HCT116 (cell line): ENCODE results near the gene CYB5B. TPM values are rescaled to one million over a fixed set of nuclear protein-coding genes. Genes with fewer than 3 reads are reported as not detected.

Experiments used
- ATAC-seq: fragments of 200-7000 bp; cut with Tn5 transposase; 2 replicates; pipeline ENCODE4 v1.9.1; 2020; ENCODE audit warnings: mild to moderate bottlenecking, moderate library complexity
- BruUV-seq: library from RNA; stranded (reverse); fragments of 400-500 nt; replicated peaks from 2 replicates; lab custom pipeline; 2021; lab: Mats Ljungman, UMichigan
- CTCF ChIA-PET: fragments of 300-600 bp; sonication (Branson Sonifier 250); formaldehyde crosslinking; loops from one replicate; lab custom pipeline; 2021; ENCODE audit warnings: antibody characterized with exemption; lab: Charles Lee
- POLR2A ChIA-PET: fragments of 300-600, 350-600 bp; sonication (Branson Sonifier 250); formaldehyde crosslinking; loops from one replicate; lab custom pipeline; 2021; ENCODE audit warnings: antibody characterized with exemption; lab: Charles Lee
- RAD21 ChIA-PET, 2 experiments: fragments of 300-600 bp; sonication (Branson Sonifier 250); formaldehyde crosslinking; loops; one replicate each; lab custom pipeline; 2023; ENCODE audit warnings: low total read pairs in 2 of 2; ENCODE audit not compliant: uncharacterized antibody in 2 of 2, unreplicated experiment in 2 of 2, low non-redundant PET in 1 of 2; lab: Charles Lee
- DNase-seq: peaks from one replicate; pipeline ENCODE4 v3.0.0-alpha.2; 2010; ENCODE audit warnings: low read depth, low spot score
- H2AFZ ChIP-seq: fragments of 200-600 bp; shearing (Covaris generic), sonication (generic); 2 replicates; pipeline ENCODE4 v1.6.1; 2017; ENCODE audit warnings: low read depth, mixed run types, mixed read lengths, antibody characterized with exemption, low read length; ENCODE audit not compliant: poor library complexity, severe bottlenecking
- H3K27ac ChIP-seq: 2 replicates; pipeline ENCODE4 v1.5.1; 2012; ENCODE audit warnings: low read depth, low read length
- H3K27me3 ChIP-seq: fragments of 200-600 bp; sonication (generic); 2 replicates; pipeline ENCODE4 v1.6.1; 2016; ENCODE audit warnings: mixed run types, low read length, mixed read lengths; ENCODE audit not compliant: insufficient read depth
- H3K36me3 ChIP-seq, 2 experiments: fragments of 200-500 bp in 1 of 2; fragments of 200-600 bp in 1 of 2; sonication (Bioruptor generic) in 1 of 2; sonication (generic) in 1 of 2; 2 replicates each; pipeline versions ENCODE4 v1.5.1 to v1.6.1; 2014 to 2016; ENCODE audit warnings: low read length in 2 of 2, inconsistent platforms in 1 of 2, mixed read lengths in 1 of 2, mixed run types in 1 of 2; ENCODE audit not compliant: insufficient read depth in 2 of 2, control insufficient read depth in 1 of 2
- H3K4me1 ChIP-seq, 2 experiments: fragments of 200-600 bp in 1 of 2; sonication (generic) in 1 of 2; 2 replicates each; pipeline versions ENCODE4 v1.5.1 to v1.6.1; 2012 to 2017; ENCODE audit warnings: low read length in 2 of 2, inconsistent platforms in 1 of 2, mild to moderate bottlenecking in 1 of 2, mixed read lengths in 1 of 2, mixed run types in 1 of 2, moderate library complexity in 1 of 2; ENCODE audit not compliant: insufficient read depth in 2 of 2, control insufficient read depth in 1 of 2
- H3K4me2 ChIP-seq: fragments of 200-600 bp; sonication (generic); 2 replicates; pipeline ENCODE4 v1.6.1; 2017; ENCODE audit warnings: mixed run types, low read length, mixed read lengths
- H3K4me3 ChIP-seq, 2 experiments: fragments of 200-600 bp in 1 of 2; sonication (generic) in 1 of 2; replicated peaks in 1 of 2; 2 replicates each; pipeline ENCODE4 v1.5.1; 2011 to 2016; ENCODE audit warnings: low read length in 2 of 2, control low read depth in 1 of 2, low read depth in 1 of 2, mild to moderate bottlenecking in 1 of 2, mixed read lengths in 1 of 2, mixed run types in 1 of 2
- H3K79me2 ChIP-seq: fragments of 200-600 bp; sonication (generic); 2 replicates; pipeline ENCODE4 v1.6.1; 2017; ENCODE audit warnings: mild to moderate bottlenecking, mixed run types, low read length, moderate library complexity, mixed read lengths; ENCODE audit not compliant: insufficient read depth
- H3K9ac ChIP-seq: fragments of 200-600 bp; sonication (generic); 2 replicates; pipeline ENCODE4 v1.6.1; 2016; ENCODE audit warnings: low read length, mixed read lengths
- H3K9me2 ChIP-seq: fragments of 200-600 bp; sonication (generic), shearing (Covaris generic); 2 replicates; pipeline ENCODE4 v1.6.1; 2017; ENCODE audit warnings: mixed run types, mild to moderate bottlenecking, moderate library complexity; ENCODE audit not compliant: insufficient read depth
- H3K9me3 ChIP-seq, 2 experiments: fragments of 200-500 bp in 1 of 2; fragments of 200-600 bp in 1 of 2; sonication (Bioruptor generic) in 1 of 2; sonication (generic) in 1 of 2; 2 replicates each; pipeline ENCODE4 v1.6.1; 2014 to 2017; ENCODE audit warnings: low read length in 2 of 2, mixed read lengths in 2 of 2, inconsistent platforms in 1 of 2, low read depth in 1 of 2, mild to moderate bottlenecking in 1 of 2, mixed run types in 1 of 2, moderate library complexity in 1 of 2; ENCODE audit not compliant: control insufficient read depth in 1 of 2, insufficient read depth in 1 of 2
- H4K20me1 ChIP-seq: fragments of 200-600 bp; sonication (generic), shearing (Covaris generic); 2 replicates; pipeline ENCODE4 v1.6.1; 2017; ENCODE audit warnings: mixed run types, mild to moderate bottlenecking, moderate library complexity; ENCODE audit not compliant: insufficient read depth
- ATF3 ChIP-seq: IDR thresholded peaks from 2 replicates; pipeline ENCODE4 v1.6.1; 2012
- CBX3 ChIP-seq: IDR thresholded peaks from 2 replicates; pipeline ENCODE4 v1.6.1; 2012; ENCODE audit warnings: low read depth
- CEBPB ChIP-seq: IDR thresholded peaks from 2 replicates; pipeline ENCODE4 v1.6.1; 2012; ENCODE audit warnings: low read depth
- CTCF ChIP-seq, 3 experiments: fragments of 200-600 bp in 1 of 3; sonication (generic) in 1 of 3; IDR thresholded peaks in 2 of 3; conservative IDR thresholded peaks in 1 of 3; 2 replicates each; pipeline ENCODE4 v1.5.1; 2012 to 2017; ENCODE audit warnings: low read depth in 2 of 3, low read length in 2 of 3, antibody characterized with exemption in 1 of 3, borderline replicate concordance in 1 of 3, control low read depth in 1 of 3, mild to moderate bottlenecking in 1 of 3, mixed read lengths in 1 of 3, mixed run types in 1 of 3, moderate library complexity in 1 of 3; ENCODE audit not compliant: insufficient read depth in 1 of 3
- EGR1 ChIP-seq: IDR thresholded peaks from 2 replicates; pipeline ENCODE4 v1.6.1; 2012; ENCODE audit warnings: low read depth
- ELF1 ChIP-seq: IDR thresholded peaks from 2 replicates; pipeline ENCODE4 v1.6.1; 2012; ENCODE audit warnings: low read depth, borderline replicate concordance
- EZH2 ChIP-seq: fragments of 200-600 bp; sonication (generic); IDR thresholded peaks from 2 replicates; pipeline ENCODE4 v1.6.1; 2017; ENCODE audit warnings: antibody characterized with exemption, mixed run types
- EZH2phosphoT487 ChIP-seq: fragments of 200-600 bp; IDR thresholded peaks from 2 replicates; pipeline ENCODE4 v1.6.1; 2018; ENCODE audit warnings: antibody characterized with exemption, borderline replicate concordance
- FOSL1 ChIP-seq: IDR thresholded peaks from 2 replicates; pipeline ENCODE4 v1.6.1; 2012; ENCODE audit warnings: low read depth
- JUND ChIP-seq: IDR thresholded peaks from 2 replicates; pipeline ENCODE4 v1.6.1; 2012
- MAX ChIP-seq: IDR thresholded peaks from 2 replicates; pipeline ENCODE4 v1.6.1; 2012
- POLR2A ChIP-seq: IDR thresholded peaks from 2 replicates; pipeline ENCODE4 v1.7.0; 2011; ENCODE audit warnings: borderline replicate concordance; ENCODE audit not compliant: insufficient read depth, insufficient read length; ENCODE audit errors: extremely low read depth
- POLR2AphosphoS5 ChIP-seq: IDR thresholded peaks from 2 replicates; pipeline ENCODE4 v1.6.1; 2011; ENCODE audit warnings: mild to moderate bottlenecking, low read depth, low read length, moderate library complexity
- RAD21 ChIP-seq: IDR thresholded peaks from 2 replicates; pipeline ENCODE4 v1.6.1; 2012; ENCODE audit warnings: low read depth, mild to moderate bottlenecking
- SIN3A ChIP-seq: IDR thresholded peaks from 2 replicates; pipeline ENCODE4 v1.6.1; 2012; ENCODE audit warnings: low read depth
- SP1 ChIP-seq: IDR thresholded peaks from 2 replicates; pipeline ENCODE4 v1.6.1; 2012; ENCODE audit warnings: low read depth
- SRF ChIP-seq: IDR thresholded peaks from 2 replicates; pipeline ENCODE4 v1.6.1; 2012; ENCODE audit warnings: low read depth
- TCF7L2 ChIP-seq: IDR thresholded peaks from 2 replicates; pipeline ENCODE4 v1.7.0; 2011; ENCODE audit warnings: borderline replicate concordance, inconsistent platforms; ENCODE audit not compliant: insufficient read depth, insufficient read length; ENCODE audit errors: extremely low read depth
- YY1 ChIP-seq: IDR thresholded peaks from 2 replicates; pipeline ENCODE4 v1.6.1; 2011; ENCODE audit warnings: low read length, low read depth, moderate library complexity, mild to moderate bottlenecking; ENCODE audit not compliant: insufficient replicate concordance; ENCODE audit errors: extremely low read depth
- ZBTB33 ChIP-seq: IDR thresholded peaks from 2 replicates; pipeline ENCODE4 v1.6.1; 2011; ENCODE audit warnings: mild to moderate bottlenecking, low read length, moderate library complexity; ENCODE audit not compliant: insufficient replicate concordance; ENCODE audit errors: extremely low read depth
- ZFX ChIP-seq: fragments of 450-650 bp; IDR thresholded peaks from 2 replicates; pipeline ENCODE4 v1.6.1; 2017
- ZNF274 ChIP-seq: fragments of 200-500 bp; sonication (Bioruptor generic); IDR thresholded peaks from 2 replicates; pipeline ENCODE4 v1.6.1; 2014; ENCODE audit warnings: mild to moderate bottlenecking, low read depth, low read length, inconsistent platforms
- intact Hi-C: fragments of 100-400 bp; cut with micrococcal nuclease; formaldehyde crosslinking; loops from 2 replicates; pipeline ENCODE4 v1.10.0; 2022
- total RNA-seq: library from RNA; stranded (reverse); gene quantifications from one replicate; pipeline ENCODE4 v1.2.1, GENCODE V29; 2021; ENCODE audit not compliant: unreplicated experiment

CYB5B gene
- total RNA-seq, 1 experiment from 2014 or later, result 689 TPM

GRCh38 chr16:69397821-69398521 lies 26.4 kb upstream of the CYB5B start:
- Histone ChIP-seq H3K27me3 (no peaks in the 10 kb centered on the region), H3K9me2 (no peaks in the 10 kb centered on the region), H3K4me2 (peak overlapping the region; percentile 69), H3K9me3 (no peaks in the 10 kb centered on the region), H4K20me1 (no peaks in the 10 kb centered on the region), H3K79me2 (peaks cover 15% of the 10 kb centered on the region), H3K9ac (peak overlapping the region; percentile 53), H2AFZ (no peak overlapping the region), H3K36me3 (no peaks in the 10 kb centered on the region), H3K27ac (peak overlapping the region; percentile 99), H3K4me1 (peaks cover 89 to 97% of the 10 kb centered on the region in 2 experiments), H3K4me3 (peak overlapping the region; percentile 2 to 36; a peak in 3 of 4 replicates)
- ChIA-PET CTCF (interaction anchor here (0.5 to 3.9 kb wide), 15 partner anchors 9 to 356 kb away, joined by 3 to 20 read pairs (median 4); partner anchors contain the start of gene NOB1), RAD21 (interaction anchor here (0.6 to 1.3 kb wide), 2 partner anchors 31 to 84 kb away, joined by 3 read pairs; no protein-coding TSS in a partner anchor), POLR2A (interaction anchor here (0.7 to 5.7 kb wide), 7 partner anchors 9 to 326 kb away, joined by 3 to 65 read pairs (median 4); no protein-coding TSS in a partner anchor)
- ATAC-seq (peak; percentile 78), DNase-seq (peak; percentile 76)
- intact Hi-C loops, result loop anchor here (2.0 to 5.0 kb wide), 3 partner anchors 79 to 357 kb away; partner anchors contain the start of genes NFAT5 and NOB1
- TSS peak; percentile 65 for BruUV-seq
- TF ChIP-seq SIN3A, result peak; percentile 48; the same call in 1 of the 2 replicates
- TF ChIP-seq EZH2phosphoT487, result no peak
- peak; percentile 76 for TF ChIP-seq SP1
- TF ChIP-seq JUND, result peak; percentile 83
- no peak; the same call in 1 of the 2 replicates for TF ChIP-seq SRF
- TF ChIP-seq ZNF274, result no peak
- no peak for TF ChIP-seq ELF1
- TF ChIP-seq EGR1, result no peak
- peak; percentile 8 for TF ChIP-seq YY1
- peak; percentile 81 for TF ChIP-seq TCF7L2
- no peak for TF ChIP-seq POLR2A
- TF ChIP-seq CEBPB, result no peak
- peak; percentile 64; the same call in 1 of the 2 replicates for TF ChIP-seq MAX
- no peak for TF ChIP-seq EZH2
- TF ChIP-seq CTCF (IDR thresholded peaks at IDR 0.05 in 2 of 3, conservative IDR thresholded peaks at IDR 0.05 in 1 of 3; ENCODE audit: borderline replicate concordance in 1 of 3, insufficient read depth in 1 of 3, low read depth in 2 of 3, low read length in 2 of 3), result peak; percentile 47 to 75 (median 63); a peak in 5 of 6 replicates
- peak; percentile 82; the same call in 1 of the 2 replicates for TF ChIP-seq CBX3
- no peak for TF ChIP-seq ATF3
- no peak for TF ChIP-seq ZFX
- TF ChIP-seq FOSL1, result peak; percentile 83
- no peak for TF ChIP-seq ZBTB33
- TF ChIP-seq RAD21, result peak; percentile 83
- peak; percentile 63; the same call in 1 of the 2 replicates for TF ChIP-seq POLR2AphosphoS5
